ENCODE measurements around the gene EMX1. TPM values are rescaled to one million over a fixed set of nuclear protein-coding genes. Genes with fewer than 3 reads are reported as not detected.

EMX1 gene
- total and polyA plus RNA-seq, 8 donors = 0.08 to 0.38 (median 0.18) TPM; not detected in 3

GRCh38 chr2:72915907-72916742 is 1.2 kb upstream of the EMX1 start:
- peak in 2 of 4 donors; percentile 53 to 84 for DNase-seq
- Histone ChIP-seq H3K27ac (no peak overlapping the region), H3K4me1 (peaks cover 13 to 47% of the 10 kb centered on the region in 2 donors), H3K27me3 (peaks cover 100% of the 10 kb centered on the region in 2 donors), H3K36me3 (no peaks in the 10 kb centered on the region), H3K4me3 (peak overlapping the region; percentile 17 to 23), H3K9me3 (no peaks in the 10 kb centered on the region)
- intact Hi-C loops (cut with DNase I) = no loop called here
- ATAC-seq = peak; percentile 85
- TF ChIP-seq, protein P1, sequence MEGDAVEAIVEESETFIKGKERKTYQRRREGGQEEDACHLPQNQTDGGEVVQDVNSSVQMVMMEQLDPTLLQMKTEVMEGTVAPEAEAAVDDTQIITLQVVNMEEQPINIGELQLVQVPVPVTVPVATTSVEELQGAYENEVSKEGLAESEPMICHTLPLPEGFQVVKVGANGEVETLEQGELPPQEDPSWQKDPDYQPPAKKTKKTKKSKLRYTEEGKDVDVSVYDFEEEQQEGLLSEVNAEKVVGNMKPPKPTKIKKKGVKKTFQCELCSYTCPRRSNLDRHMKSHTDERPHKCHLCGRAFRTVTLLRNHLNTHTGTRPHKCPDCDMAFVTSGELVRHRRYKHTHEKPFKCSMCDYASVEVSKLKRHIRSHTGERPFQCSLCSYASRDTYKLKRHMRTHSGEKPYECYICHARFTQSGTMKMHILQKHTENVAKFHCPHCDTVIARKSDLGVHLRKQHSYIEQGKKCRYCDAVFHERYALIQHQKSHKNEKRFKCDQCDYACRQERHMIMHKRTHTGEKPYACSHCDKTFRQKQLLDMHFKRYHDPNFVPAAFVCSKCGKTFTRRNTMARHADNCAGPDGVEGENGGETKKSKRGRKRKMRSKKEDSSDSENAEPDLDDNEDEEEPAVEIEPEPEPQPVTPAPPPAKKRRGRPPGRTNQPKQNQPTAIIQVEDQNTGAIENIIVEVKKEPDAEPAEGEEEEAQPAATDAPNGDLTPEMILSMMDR (IDR thresholded peaks at IDR 0.05) = no peak

DNA sequence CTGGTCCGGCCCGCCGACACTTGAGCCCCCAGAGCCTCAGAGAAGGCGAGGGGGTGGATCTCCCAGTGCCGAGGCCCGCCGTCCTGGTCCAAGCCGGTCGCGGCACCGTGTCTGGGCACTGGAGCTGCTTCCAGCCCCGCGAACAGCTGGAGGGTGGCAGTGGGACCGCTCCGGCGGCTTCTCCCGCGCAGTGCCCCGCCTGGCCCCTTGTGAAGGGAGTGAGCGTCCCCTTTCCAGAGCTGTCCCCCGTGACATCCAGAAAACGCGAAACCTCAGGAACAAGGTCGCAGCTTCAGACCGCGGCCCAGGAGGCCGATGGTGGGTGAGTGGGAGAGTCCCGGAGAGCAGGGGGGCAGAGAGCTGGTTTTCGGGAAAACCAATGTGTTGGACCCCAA is 579 bp upstream of the EMX1 start:
- Histone ChIP-seq H3K27me3 (peaks cover 100% of the 10 kb centered on the region in 2 donors), H3K4me1 (peaks cover 13 to 47% of the 10 kb centered on the region in 2 donors), H3K27ac (no peak overlapping the region), H3K36me3 (no peaks in the 10 kb centered on the region), H3K4me3 (peak overlapping the region; percentile 17 to 23), H3K9me3 (no peaks in the 10 kb centered on the region)
- DNase-seq (peak in 1 of 4 donors; percentile 77), ATAC-seq (peak; percentile 10)
- intact Hi-C loops (cut with DNase I) = no loop called here
- TF ChIP-seq, protein P1 (IDR thresholded peaks at IDR 0.05) = no peak

DNA sequence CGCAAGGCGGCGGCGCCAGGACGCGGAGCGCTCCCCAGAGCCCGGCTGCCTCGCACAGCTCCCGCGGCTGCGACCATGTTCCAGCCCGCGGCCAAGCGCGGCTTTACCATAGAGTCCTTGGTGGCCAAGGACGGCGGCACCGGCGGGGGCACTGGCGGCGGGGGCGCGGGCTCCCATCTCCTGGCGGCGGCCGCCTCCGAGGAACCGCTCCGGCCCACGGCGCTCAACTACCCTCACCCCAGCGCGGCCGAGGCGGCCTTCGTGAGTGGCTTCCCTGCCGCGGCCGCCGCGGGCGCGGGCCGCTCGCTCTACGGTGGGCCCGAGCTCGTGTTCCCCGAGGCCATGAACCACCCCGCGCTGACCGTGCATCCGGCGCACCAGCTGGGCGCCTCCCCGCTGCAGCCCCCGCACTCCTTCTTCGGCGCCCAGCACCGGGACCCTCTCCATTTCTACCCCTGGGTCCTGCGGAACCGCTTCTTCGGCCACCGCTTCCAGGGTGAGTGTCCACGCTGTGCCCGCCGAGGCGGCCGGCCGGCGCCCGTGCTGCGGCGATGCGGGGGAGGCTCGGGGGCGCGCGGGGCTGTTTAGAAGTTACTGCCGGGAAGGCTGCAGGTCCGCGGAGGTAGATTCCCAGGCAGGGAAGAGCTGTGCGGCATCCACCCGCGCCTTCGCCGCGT is 696 bp downstream of the EMX1 start:
- H3K4me1 ChIP-seq = peaks cover 13 to 47% of the 10 kb centered on the region in 2 donors
- TF ChIP-seq, protein P1 (IDR thresholded peaks at IDR 0.05) = no peak
- intact Hi-C loops (cut with DNase I) = no loop called here
- DNase-seq (peak in 1 of 4 donors; percentile 78), ATAC-seq (no peak)
- H3K27ac ChIP-seq = no peak overlapping the region
- H3K36me3 ChIP-seq = no peaks in the 10 kb centered on the region
- H3K4me3 ChIP-seq = peak overlapping the region; percentile 3 to 23
- no peaks in the 10 kb centered on the region for H3K9me3 ChIP-seq
- peaks cover 100% of the 10 kb centered on the region in 2 donors for H3K27me3 ChIP-seq

DNA sequence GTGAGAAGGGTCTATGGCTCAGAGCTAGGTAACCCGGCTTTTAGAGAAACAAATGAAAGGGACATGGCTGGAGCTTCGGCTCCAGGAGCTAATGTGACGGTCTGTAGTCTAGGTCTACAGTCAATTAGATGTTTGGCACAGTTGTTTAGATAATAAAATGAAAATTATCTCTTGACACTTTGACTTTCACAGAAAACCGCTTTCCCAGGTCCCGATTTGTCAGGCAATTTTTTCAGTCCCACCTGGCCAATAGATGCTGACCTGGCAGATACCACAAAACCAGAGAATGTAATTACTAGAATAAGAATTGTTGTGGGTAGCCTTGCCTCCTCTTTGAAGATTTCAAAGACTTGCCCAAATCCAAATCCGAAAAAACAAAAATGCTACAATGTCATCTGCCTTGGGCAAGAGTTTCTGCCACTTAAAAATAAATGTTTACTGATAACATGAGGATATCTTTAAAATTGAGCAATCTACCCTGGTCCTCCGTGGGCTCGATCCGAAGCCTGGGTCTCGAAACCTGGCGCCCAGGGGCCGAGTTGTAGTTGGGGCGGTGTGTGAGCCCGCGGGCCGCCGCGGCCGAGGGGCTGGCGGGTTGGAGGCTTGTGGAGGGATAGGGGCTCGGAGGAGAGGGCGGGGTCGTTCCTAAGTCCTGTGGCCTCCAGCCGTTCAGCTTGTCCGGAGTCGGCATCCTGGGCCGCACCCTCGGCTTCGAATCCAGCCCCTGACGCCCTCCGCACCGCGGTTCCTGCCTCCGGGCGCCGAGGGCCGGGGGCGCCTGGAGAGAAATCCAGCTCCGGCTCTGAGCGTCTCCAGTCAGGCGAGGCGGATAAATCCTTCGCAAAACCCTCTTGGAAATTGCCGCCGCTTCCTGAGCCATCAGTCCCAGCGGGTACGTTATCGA is 2.3 kb downstream of the EMX1 start:
- Histone ChIP-seq H3K4me1 (peaks cover 13 to 58% of the 10 kb centered on the region in 2 donors), H3K27ac (no peak overlapping the region), H3K4me3 (no peak overlapping the region), H3K27me3 (peaks cover 100% of the 10 kb centered on the region in 2 donors), H3K9me3 (no peaks in the 10 kb centered on the region), H3K36me3 (no peaks in the 10 kb centered on the region)
- intact Hi-C loops (cut with DNase I) = no loop called here
- DNase-seq (no peak), ATAC-seq (no peak)
- TF ChIP-seq, protein P1 (IDR thresholded peaks at IDR 0.05) = no peak

Data from left lung (tissue), 10 donors.